Measurements from ENCODE around the gene PAQR8. TPM values are rescaled to one million over a fixed set of nuclear protein-coding genes. Genes with fewer than 3 reads are reported as not detected.

Gene PAQR8
- total and polyA plus RNA-seq, 2 of the 13 experiments (the other 11 are each of a cell fraction or from before 2014, with no cell fraction given), result 37.7 to 50.7 TPM

DNA sequence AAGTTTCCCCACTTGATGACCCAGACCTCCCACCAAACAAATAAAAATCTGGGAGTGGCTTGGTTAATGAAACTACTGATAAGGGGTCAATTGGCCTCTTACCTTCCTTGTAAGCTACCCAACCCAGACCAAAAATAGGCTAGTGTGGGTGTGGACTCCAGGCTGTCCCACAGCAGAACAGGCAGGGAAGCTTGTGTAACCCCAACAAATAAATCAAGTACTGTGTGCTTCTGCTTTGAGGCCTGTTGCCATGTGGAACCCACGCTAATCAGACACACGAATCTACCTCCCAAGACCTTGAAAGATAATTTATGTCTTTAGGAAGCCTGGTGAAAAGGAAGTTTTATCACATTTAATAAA, 33.7 kb upstream of the PAQR8 start (continued):
- TF ChIP-seq, protein P1, sequence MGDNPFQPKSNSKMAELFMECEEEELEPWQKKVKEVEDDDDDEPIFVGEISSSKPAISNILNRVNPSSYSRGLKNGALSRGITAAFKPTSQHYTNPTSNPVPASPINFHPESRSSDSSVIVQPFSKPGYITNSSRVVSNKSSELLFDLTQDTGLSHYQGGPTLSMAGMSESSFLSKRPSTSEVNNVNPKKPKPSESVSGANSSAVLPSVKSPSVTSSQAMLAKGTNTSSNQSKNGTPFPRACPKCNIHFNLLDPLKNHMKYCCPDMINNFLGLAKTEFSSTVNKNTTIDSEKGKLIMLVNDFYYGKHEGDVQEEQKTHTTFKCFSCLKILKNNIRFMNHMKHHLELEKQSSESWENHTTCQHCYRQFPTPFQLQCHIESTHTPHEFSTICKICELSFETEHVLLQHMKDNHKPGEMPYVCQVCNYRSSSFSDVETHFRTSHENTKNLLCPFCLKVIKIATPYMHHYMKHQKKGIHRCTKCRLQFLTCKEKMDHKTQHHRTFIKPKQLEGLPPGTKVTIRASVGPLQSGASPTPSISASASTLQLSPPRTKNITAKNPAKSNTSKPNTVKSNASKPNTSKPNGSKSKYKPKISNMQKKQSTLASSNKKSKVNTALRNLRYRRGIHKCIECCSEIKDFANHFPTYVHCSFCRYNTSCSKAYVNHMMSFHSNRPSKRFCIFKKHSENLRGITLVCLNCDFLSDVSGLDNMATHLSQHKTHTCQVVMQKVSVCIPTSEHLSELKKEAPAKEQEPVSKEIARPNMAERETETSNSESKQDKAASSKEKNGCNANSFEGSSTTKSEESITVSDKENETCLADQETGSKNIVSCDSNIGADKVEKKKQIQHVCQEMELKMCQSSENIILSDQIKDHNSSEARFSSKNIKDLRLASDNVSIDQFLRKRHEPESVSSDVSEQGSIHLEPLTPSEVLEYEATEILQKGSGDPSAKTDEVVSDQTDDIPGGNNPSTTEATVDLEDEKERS (CRISPR knock-in tag; IDR thresholded peaks at IDR 0.05), result no peak
- TF ChIP-seq MBNL3 (CRISPR knock-in tag; conservative IDR thresholded peaks at IDR 0.05), result no peak
- TF ChIP-seq RELA (CRISPR knock-in tag; IDR thresholded peaks at IDR 0.05), result peak; percentile 41; the same call in 1 of the 2 replicates
- TF ChIP-seq ZNF431 (CRISPR knock-in tag; IDR thresholded peaks at IDR 0.05; ENCODE audit: borderline replicate concordance, low read depth), result no peak
- TF ChIP-seq, protein P2, sequence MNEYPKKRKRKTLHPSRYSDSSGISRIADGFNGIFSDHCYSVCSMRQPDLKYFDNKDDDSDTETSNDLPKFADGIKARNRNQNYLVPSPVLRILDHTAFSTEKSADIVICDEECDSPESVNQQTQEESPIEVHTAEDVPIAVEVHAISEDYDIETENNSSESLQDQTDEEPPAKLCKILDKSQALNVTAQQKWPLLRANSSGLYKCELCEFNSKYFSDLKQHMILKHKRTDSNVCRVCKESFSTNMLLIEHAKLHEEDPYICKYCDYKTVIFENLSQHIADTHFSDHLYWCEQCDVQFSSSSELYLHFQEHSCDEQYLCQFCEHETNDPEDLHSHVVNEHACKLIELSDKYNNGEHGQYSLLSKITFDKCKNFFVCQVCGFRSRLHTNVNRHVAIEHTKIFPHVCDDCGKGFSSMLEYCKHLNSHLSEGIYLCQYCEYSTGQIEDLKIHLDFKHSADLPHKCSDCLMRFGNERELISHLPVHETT (CRISPR knock-in tag; conservative IDR thresholded peaks at IDR 0.05), result no peak
- peak; percentile 73 for TF ChIP-seq ERF (CRISPR knock-in tag; IDR thresholded peaks at IDR 0.05)
- TF ChIP-seq, protein P3, sequence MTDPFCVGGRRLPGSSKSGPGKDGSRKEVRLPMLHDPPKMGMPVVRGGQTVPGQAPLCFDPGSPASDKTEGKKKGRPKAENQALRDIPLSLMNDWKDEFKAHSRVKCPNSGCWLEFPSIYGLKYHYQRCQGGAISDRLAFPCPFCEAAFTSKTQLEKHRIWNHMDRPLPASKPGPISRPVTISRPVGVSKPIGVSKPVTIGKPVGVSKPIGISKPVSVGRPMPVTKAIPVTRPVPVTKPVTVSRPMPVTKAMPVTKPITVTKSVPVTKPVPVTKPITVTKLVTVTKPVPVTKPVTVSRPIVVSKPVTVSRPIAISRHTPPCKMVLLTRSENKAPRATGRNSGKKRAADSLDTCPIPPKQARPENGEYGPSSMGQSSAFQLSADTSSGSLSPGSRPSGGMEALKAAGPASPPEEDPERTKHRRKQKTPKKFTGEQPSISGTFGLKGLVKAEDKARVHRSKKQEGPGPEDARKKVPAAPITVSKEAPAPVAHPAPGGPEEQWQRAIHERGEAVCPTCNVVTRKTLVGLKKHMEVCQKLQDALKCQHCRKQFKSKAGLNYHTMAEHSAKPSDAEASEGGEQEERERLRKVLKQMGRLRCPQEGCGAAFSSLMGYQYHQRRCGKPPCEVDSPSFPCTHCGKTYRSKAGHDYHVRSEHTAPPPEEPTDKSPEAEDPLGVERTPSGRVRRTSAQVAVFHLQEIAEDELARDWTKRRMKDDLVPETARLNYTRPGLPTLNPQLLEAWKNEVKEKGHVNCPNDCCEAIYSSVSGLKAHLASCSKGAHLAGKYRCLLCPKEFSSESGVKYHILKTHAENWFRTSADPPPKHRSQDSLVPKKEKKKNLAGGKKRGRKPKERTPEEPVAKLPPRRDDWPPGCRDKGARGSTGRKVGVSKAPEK (CRISPR knock-in tag; IDR thresholded peaks at IDR 0.05; ENCODE audit: borderline replicate concordance), result 0 out of 2 replicates have a peak, but pooled peaks have one; percentile 2
- TF ChIP-seq, protein P4, sequence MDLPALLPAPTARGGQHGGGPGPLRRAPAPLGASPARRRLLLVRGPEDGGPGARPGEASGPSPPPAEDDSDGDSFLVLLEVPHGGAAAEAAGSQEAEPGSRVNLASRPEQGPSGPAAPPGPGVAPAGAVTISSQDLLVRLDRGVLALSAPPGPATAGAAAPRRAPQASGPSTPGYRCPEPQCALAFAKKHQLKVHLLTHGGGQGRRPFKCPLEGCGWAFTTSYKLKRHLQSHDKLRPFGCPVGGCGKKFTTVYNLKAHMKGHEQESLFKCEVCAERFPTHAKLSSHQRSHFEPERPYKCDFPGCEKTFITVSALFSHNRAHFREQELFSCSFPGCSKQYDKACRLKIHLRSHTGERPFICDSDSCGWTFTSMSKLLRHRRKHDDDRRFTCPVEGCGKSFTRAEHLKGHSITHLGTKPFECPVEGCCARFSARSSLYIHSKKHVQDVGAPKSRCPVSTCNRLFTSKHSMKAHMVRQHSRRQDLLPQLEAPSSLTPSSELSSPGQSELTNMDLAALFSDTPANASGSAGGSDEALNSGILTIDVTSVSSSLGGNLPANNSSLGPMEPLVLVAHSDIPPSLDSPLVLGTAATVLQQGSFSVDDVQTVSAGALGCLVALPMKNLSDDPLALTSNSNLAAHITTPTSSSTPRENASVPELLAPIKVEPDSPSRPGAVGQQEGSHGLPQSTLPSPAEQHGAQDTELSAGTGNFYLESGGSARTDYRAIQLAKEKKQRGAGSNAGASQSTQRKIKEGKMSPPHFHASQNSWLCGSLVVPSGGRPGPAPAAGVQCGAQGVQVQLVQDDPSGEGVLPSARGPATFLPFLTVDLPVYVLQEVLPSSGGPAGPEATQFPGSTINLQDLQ (CRISPR knock-in tag; IDR thresholded peaks at IDR 0.05), result no peak
- TF ChIP-seq MYC (CRISPR knock-in tag; IDR thresholded peaks at IDR 0.05; ENCODE audit: borderline replicate concordance), result 0 out of 2 replicates have a peak, but pooled peaks have one; percentile 38
- peak; percentile 51 for TF ChIP-seq ZBTB7B (CRISPR knock-in tag; IDR thresholded peaks at IDR 0.05)
- TF ChIP-seq POLR2AphosphoS5 (IDR thresholded peaks at IDR 0.05; ENCODE audit: low read depth, low read length), result 0 out of 2 replicates have a peak, but pooled peaks have one; percentile 23
- TF ChIP-seq MEIS2 (CRISPR knock-in tag; IDR thresholded peaks at IDR 0.05), result peak; percentile 58; the same call in 1 of the 2 replicates
- no peak for TF ChIP-seq ZSCAN12 (CRISPR knock-in tag; IDR thresholded peaks at IDR 0.05)
- TF ChIP-seq NFATC3 (CRISPR knock-in tag; IDR thresholded peaks at IDR 0.05), result no peak
- peak; percentile 56; the same call in 1 of the 2 replicates for TF ChIP-seq SIX1 (CRISPR knock-in tag; IDR thresholded peaks at IDR 0.05; ENCODE audit: borderline replicate concordance)
- TF ChIP-seq GFI1 (CRISPR knock-in tag; IDR thresholded peaks at IDR 0.05; ENCODE audit: borderline replicate concordance), result peak; percentile 66
- TF ChIP-seq, protein P5, sequence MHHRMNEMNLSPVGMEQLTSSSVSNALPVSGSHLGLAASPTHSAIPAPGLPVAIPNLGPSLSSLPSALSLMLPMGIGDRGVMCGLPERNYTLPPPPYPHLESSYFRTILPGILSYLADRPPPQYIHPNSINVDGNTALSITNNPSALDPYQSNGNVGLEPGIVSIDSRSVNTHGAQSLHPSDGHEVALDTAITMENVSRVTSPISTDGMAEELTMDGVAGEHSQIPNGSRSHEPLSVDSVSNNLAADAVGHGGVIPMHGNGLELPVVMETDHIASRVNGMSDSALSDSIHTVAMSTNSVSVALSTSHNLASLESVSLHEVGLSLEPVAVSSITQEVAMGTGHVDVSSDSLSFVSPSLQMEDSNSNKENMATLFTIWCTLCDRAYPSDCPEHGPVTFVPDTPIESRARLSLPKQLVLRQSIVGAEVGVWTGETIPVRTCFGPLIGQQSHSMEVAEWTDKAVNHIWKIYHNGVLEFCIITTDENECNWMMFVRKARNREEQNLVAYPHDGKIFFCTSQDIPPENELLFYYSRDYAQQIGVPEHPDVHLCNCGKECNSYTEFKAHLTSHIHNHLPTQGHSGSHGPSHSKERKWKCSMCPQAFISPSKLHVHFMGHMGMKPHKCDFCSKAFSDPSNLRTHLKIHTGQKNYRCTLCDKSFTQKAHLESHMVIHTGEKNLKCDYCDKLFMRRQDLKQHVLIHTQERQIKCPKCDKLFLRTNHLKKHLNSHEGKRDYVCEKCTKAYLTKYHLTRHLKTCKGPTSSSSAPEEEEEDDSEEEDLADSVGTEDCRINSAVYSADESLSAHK (CRISPR knock-in tag; IDR thresholded peaks at IDR 0.05; ENCODE audit: borderline replicate concordance), result 0 out of 2 replicates have a peak, but pooled peaks have one; percentile 38
- TF ChIP-seq SATB2 (CRISPR knock-in tag; IDR thresholded peaks at IDR 0.05), result 0 out of 2 replicates have a peak, but pooled peaks have one; percentile 49
